C4-2B (cell line): ENCODE results near the gene ERLEC1.

Experiments
- H3K27ac ChIP-seq: fragments of 450-650 bp; 2 replicates; pipeline ENCODE4 v1.5.1; 2017
- ZFX ChIP-seq: fragments of 450-650 bp; IDR thresholded peaks from 2 replicates; pipeline ENCODE4 v1.6.1; 2017
- TF ChIP-seq, protein P1 (sequence below): fragments of 450-650 bp; conservative IDR thresholded peaks from 2 replicates; pipeline ENCODE4 v1.5.1; 2017; ENCODE audit warnings: mild to moderate bottlenecking

ERLEC1 gene, protein sequence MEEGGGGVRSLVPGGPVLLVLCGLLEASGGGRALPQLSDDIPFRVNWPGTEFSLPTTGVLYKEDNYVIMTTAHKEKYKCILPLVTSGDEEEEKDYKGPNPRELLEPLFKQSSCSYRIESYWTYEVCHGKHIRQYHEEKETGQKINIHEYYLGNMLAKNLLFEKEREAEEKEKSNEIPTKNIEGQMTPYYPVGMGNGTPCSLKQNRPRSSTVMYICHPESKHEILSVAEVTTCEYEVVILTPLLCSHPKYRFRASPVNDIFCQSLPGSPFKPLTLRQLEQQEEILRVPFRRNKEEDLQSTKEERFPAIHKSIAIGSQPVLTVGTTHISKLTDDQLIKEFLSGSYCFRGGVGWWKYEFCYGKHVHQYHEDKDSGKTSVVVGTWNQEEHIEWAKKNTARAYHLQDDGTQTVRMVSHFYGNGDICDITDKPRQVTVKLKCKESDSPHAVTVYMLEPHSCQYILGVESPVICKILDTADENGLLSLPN

DNA sequence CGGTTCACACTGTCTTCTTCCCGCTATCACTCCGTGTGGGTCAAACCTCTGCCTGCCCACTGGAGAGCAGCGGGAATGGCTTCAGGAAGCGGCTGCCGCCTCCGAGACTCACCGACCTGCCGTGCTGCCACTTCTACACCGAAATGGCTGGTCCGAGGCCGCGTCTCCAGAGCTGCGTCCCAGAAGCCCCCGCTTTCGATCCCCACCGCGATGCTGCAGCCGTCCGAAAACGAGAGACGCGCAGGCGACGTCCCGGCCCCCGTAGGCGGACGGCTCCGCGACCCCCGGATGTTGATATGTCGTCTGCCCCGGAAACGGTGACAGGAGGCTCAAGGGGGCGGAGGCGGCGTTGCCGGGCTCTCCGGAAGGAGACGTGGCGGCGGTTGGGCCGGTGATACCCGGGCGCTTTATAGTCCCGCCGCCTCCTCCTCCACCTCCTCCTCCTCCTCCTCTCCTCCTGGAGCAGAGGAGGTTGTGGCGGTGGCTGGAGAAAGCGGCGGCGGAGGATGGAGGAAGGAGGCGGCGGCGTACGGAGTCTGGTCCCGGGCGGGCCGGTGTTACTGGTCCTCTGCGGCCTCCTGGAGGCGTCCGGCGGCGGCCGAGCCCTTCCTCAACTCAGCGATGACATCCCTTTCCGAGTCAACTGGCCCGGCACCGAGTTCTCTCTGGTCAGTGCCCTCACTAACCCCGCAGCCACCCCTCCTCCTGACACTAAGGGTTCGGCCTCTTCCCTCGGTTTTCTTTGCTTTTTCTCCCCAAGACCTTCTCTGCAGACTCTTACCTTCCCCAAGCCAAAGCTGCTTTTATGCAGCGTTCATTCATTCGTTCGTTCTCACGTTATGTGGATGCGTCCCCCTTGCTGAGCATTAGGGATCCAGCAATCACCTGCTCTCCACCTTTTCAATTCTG is at the start of gene ERLEC1, which contains the start of gene ASB3:
Gene ERLEC1 (plus strand): TSS at position 340 of the 909 bp plus-strand sequence. CDS start 167 bp downstream, at position 507.
Gene ASB3 (minus strand): TSS at position 249 of the 909 bp plus-strand sequence. CDS start 21,381 bp downstream, outside the sequence.
- peak; percentile 38 for TF ChIP-seq ZFX
- TF ChIP-seq, protein P1, sequence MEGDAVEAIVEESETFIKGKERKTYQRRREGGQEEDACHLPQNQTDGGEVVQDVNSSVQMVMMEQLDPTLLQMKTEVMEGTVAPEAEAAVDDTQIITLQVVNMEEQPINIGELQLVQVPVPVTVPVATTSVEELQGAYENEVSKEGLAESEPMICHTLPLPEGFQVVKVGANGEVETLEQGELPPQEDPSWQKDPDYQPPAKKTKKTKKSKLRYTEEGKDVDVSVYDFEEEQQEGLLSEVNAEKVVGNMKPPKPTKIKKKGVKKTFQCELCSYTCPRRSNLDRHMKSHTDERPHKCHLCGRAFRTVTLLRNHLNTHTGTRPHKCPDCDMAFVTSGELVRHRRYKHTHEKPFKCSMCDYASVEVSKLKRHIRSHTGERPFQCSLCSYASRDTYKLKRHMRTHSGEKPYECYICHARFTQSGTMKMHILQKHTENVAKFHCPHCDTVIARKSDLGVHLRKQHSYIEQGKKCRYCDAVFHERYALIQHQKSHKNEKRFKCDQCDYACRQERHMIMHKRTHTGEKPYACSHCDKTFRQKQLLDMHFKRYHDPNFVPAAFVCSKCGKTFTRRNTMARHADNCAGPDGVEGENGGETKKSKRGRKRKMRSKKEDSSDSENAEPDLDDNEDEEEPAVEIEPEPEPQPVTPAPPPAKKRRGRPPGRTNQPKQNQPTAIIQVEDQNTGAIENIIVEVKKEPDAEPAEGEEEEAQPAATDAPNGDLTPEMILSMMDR: no peak
- peak within 1 kb of the TSS; percentile 81 for H3K27ac ChIP-seq

DNA sequence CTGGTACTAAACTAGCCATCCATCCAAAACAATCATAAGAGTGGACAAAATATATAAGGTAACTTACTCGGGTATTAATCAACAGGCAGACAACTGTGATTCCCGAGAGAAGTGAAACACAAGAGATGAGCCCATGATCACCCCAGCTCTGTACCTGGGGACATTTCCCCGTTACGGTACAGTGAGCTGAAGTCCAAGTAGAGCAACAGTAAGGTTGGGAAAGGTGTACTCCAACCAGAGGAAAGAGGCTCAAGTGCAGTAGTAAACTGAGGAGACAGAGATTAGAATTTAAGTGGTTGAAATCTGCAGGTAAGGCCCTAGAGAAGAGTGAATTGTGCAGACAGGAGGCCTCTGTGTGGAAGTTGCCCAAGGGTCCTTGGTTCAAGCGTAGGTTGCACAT is 49.8 kb upstream of the ERLEC1 start:
- H3K27ac ChIP-seq: no peak overlapping the region
- TF ChIP-seq, protein P1: no peak
- no peak for TF ChIP-seq ZFX

DNA sequence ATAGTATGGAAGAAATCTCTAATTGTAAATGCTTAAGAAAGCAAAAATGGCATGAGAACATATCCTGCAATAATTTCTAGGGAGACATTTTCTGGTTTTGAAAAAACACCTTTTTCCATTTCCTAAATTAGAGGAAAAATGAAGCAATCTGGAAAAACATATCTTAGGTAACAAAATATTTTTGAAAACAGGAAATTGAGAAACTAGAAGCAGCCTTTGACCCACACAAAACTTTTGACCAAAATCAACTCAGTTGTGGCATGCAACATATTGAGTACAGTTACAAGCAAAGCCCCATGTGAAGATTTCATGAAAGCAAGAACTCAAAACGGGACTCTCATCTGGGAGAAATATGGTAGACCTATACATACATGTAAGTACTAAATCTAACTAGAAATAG is 47.8 kb upstream of the ERLEC1 start:
- TF ChIP-seq, protein P1: no peak
- no peak for TF ChIP-seq ZFX
- H3K27ac ChIP-seq: no peak overlapping the region

DNA sequence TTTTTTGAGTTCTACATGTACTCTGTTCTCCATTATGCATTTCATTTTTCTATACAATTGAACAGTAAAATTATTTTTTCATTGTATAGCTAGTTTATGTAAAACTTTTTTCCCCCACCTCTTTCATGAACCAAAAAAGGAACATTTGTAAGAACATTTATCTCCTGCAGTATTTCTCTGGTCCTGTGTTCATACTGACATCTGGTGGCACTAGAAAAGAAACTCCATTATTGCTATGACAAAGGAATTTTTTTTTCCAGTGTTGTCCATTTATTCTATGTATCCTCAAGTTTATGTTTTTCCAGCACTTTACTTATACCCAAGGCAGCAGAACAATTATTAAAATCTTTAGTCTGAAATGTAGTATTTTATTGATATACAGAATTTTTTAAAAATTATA is 46.7 kb upstream of the ERLEC1 start:
- no peak for TF ChIP-seq ZFX
- TF ChIP-seq, protein P1: peak; percentile 41

DNA sequence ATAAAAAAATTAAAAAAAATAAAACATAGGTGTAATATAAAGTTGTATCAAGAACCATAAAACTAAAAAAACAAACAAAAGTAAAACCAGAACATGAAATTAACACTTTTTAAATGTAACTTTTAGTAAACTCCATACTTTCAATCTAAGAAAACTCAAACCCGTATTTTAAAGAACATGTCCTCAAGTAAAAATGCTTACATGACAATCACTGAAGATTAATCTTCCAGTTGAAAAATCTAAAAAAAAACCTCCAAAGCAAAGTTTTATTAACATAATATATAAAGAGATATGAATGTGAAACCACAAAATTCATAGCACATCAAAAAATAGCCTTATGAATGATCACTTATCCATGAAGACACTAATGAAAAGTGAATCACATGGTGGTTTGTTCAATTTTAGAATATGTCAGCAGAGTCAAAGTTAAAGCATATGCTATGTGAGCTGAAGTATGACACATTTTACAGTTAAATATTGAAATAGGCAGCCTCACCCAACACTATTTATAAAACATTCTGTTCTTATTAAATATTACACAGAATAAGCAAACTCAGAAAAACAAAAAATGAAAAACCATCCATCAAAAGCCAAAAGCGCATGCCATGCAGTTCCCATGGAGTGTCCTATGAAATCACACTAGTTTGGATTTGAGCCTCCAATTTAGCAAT is 42.3 kb upstream of the ERLEC1 start:
- TF ChIP-seq, protein P1: no peak
- TF ChIP-seq ZFX: no peak
- H3K27ac ChIP-seq: no peak overlapping the region

More for the DNA sequence above, 46.7 kb upstream of the ERLEC1 start:
- H3K27ac ChIP-seq: no peak overlapping the region

DNA sequence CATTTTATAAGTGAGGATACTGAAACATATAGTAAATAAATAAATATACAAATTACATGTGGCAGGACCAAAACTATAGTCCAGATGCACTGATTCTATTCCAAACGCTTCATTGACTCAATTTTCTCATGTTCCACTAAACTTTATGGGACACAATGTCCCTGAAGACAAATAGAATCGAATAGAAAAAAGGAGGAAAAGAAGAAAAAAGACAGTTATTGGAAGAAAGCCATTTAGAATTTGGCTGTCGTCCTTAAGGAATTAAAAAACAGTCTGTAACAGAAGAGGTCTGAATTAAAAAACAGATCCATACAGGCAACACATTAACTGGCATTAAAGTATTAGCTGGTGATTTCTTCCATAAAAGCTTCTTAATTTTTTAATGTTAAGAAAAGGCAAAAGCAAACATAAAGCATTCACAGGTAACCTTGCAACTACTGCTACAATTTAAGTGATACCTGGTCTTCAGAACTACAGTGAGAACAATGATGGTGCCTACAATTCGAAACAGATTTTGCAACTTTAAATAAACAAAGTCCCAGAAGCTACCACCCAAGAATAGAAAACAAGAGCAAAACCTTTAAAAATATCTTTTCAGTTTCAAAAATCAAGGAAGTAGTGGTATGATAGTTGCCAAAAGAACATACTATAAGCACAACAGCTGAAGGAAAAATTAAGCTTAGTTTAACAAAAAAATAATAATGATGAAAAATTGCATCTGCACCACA is 36.6 kb upstream of the ERLEC1 start:
- H3K27ac ChIP-seq: no peak overlapping the region
- TF ChIP-seq ZFX: no peak
- TF ChIP-seq, protein P1: no peak
